Activated CD4-positive, alpha-beta memory T cell treated with anti-CD3 and anti-CD28 coated beads, Interleukin-2, amount 10 ng/mL, durations not matched to agents 7 days and 5 days (primary cell): ENCODE measurements around the gene XPO6. TPM values are rescaled to one million over a fixed set of nuclear protein-coding genes. Genes with fewer than 3 reads are reported as not detected.
A peak's percentile ranks its signal among the peaks of the same experiment; 100 is the strongest.
"Not testable (repeated sequence)": the region's sequence is repeated elsewhere in the genome, so short reads cannot be mapped to it uniquely, and the experiment has no call there.

Experiments
- CTCF ChIA-PET: fragments of 350-600 bp; sonication (Branson Sonifier 250); formaldehyde crosslinking; loops from one replicate; lab custom pipeline; 2021; ENCODE audit warnings: antibody characterized with exemption, inconsistent platforms; lab: Charles Lee
- POLR2A ChIA-PET: fragments of 350-600 bp; sonication (Branson Sonifier 250); formaldehyde crosslinking; loops from one replicate; lab custom pipeline; 2021; ENCODE audit warnings: antibody characterized with exemption; lab: Charles Lee
- DNase-seq: peaks from one replicate; pipeline ENCODE4 v3.0.0-alpha.2; 2020
- H3K27ac Mint-ChIP-seq: one replicate; pipeline ENCODE4 v1.8.0; 2021; ENCODE audit warnings: mild to moderate bottlenecking, mixed read lengths
- H3K27me3 Mint-ChIP-seq: one replicate; pipeline ENCODE4 v1.8.0; 2021; ENCODE audit warnings: mixed read lengths
- H3K36me3 Mint-ChIP-seq: one replicate; pipeline ENCODE4 v1.8.0; 2021; ENCODE audit warnings: low read depth, mixed read lengths
- H3K4me1 Mint-ChIP-seq: one replicate; pipeline ENCODE4 v1.8.0; 2021; ENCODE audit warnings: mixed read lengths
- H3K4me3 Mint-ChIP-seq: one replicate; pipeline ENCODE4 v1.8.0; 2021; ENCODE audit warnings: mild to moderate bottlenecking, mixed read lengths
- H3K9me3 Mint-ChIP-seq: one replicate; pipeline ENCODE4 v1.8.0; 2021; ENCODE audit warnings: mixed read lengths
- total RNA-seq, 2 experiments: library from RNA; stranded (reverse); gene quantifications; one replicate each; pipeline ENCODE4 v1.2.3, GENCODE V29; 2021

Gene XPO6
- total RNA-seq, 2 experiments from 2014 or later, result 218 to 223 TPM

GRCh38 chr16:28223909-28224308, 12.1 kb upstream of the XPO6 start:
- DNase-seq, H3K9me3 Mint-ChIP-seq, POLR2A ChIA-PET, H3K4me1 Mint-ChIP-seq, H3K27me3 Mint-ChIP-seq, H3K36me3 Mint-ChIP-seq, CTCF ChIA-PET, H3K27ac Mint-ChIP-seq, H3K4me3 Mint-ChIP-seq: not testable (repeated sequence)

GRCh38 chr16:28219777-28220176, 8.0 kb upstream of the XPO6 start:
- H3K9me3 Mint-ChIP-seq, H3K27me3 Mint-ChIP-seq, H3K4me3 Mint-ChIP-seq, H3K36me3 Mint-ChIP-seq, H3K27ac Mint-ChIP-seq, DNase-seq, POLR2A ChIA-PET, H3K4me1 Mint-ChIP-seq: not testable (repeated sequence)
- CTCF ChIA-PET, result interaction anchor here (0.7 to 7.1 kb wide), 2 partner anchors 80 to 675 kb away, joined by 3 to 85 read pairs; no protein-coding TSS in a partner anchor

DNA sequence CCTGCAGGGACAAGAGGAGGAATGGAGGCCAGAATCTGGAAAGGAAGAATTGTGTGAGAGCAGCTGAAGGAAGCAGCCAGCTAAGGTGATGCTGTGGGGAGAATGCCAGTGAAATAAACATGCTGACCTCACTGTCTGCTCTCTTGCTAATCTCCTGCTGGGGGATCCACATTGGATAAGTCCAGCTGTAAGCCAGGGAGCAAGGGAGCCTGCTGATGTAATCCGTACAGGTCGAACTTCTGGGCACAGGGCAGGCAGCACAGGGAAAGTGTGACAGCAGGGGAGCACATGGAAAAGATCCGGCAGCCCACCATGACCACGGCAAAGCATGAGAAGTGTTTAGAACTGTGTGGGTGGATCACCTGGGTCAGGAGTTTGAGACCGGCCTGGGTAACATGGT, 7.5 kb upstream of the XPO6 start:
- Mint-ChIP-seq H3K9me3 (no peaks in the 10 kb centered on the region), H3K4me3 (no peak overlapping the region), H3K27ac (no peak overlapping the region), H3K36me3 (no peaks in the 10 kb centered on the region), H3K27me3 (no peaks in the 10 kb centered on the region), H3K4me1 (peaks cover 3% of the 10 kb centered on the region)
- DNase-seq, result no peak
- ChIA-PET POLR2A (no interaction called here), CTCF (interaction anchor here (0.7 to 7.1 kb wide), 4 partner anchors 80 to 246 kb away, joined by 4 to 85 read pairs (median 16); no protein-coding TSS in a partner anchor)

DNA sequence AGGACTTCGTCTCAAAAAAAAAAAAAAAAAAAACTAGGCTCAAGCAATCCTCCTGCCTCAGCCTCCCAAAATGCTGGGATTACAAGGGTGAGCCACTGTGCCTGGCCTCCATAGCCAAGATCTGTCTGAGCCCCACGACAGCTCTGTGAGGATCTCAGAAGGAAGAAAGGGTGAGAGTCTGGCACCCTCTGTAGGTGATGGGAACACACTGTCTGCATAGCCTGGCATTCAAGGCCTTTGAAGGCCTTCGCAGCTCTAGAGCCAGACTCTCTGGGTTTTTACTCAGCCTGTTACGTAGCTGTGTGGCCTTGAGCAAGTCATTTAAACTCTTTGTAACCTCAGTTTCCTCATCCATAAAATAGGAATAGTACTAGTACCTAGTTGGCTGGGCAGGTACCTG, 6.3 kb upstream of the XPO6 start:
- Mint-ChIP-seq H3K4me3 (no peak overlapping the region), H3K4me1 (peaks cover 5% of the 10 kb centered on the region), H3K27ac (no peak overlapping the region), H3K9me3 (no peaks in the 10 kb centered on the region), H3K36me3 (no peaks in the 10 kb centered on the region), H3K27me3 (no peaks in the 10 kb centered on the region)
- ChIA-PET CTCF (interaction anchor here (0.6 to 7.1 kb wide), 26 partner anchors 9 to 472 kb away, joined by 3 to 85 read pairs (median 4); no protein-coding TSS in a partner anchor), POLR2A (interaction anchor here (0.6 to 2.9 kb wide), 7 partner anchors 24 to 138 kb away, joined by 3 to 11 read pairs (median 3); no protein-coding TSS in a partner anchor)
- peak; percentile 68 for DNase-seq

DNA sequence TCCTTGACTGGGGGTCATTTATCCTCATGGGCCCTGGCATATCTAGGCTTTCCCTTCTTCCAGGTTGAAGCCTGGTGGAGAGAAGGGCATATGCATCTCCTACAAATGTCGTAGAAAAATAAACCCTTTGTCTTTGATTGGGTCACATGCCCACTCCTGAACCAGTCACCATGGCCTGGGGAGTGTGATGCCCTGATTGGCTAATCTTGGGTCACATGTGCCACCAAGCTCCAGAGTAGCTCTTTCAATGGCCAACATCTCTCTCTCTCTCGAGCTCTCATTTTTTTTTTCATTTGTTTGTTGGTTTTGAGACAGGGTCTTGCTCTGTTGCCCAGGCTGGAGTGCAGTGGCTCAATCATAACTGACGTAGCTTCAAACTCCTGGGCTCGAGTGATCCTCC, 5.6 kb upstream of the XPO6 start:
- no peak overlapping the region for H3K27ac Mint-ChIP-seq
- H3K27me3 Mint-ChIP-seq, result no peaks in the 10 kb centered on the region
- H3K4me1 Mint-ChIP-seq, result peaks cover 8% of the 10 kb centered on the region
- POLR2A ChIA-PET, result interaction anchor here (0.8 to 2.9 kb wide), 5 partner anchors 23 to 83 kb away, joined by 3 to 11 read pairs (median 4); no protein-coding TSS in a partner anchor
- no peaks in the 10 kb centered on the region for H3K9me3 Mint-ChIP-seq
- DNase-seq, result no peak
- CTCF ChIA-PET, result interaction anchor here (0.7 to 7.1 kb wide), 15 partner anchors 8 to 472 kb away, joined by 3 to 85 read pairs (median 5); no protein-coding TSS in a partner anchor
- H3K4me3 Mint-ChIP-seq, result no peak overlapping the region
- H3K36me3 Mint-ChIP-seq, result no peaks in the 10 kb centered on the region

DNA sequence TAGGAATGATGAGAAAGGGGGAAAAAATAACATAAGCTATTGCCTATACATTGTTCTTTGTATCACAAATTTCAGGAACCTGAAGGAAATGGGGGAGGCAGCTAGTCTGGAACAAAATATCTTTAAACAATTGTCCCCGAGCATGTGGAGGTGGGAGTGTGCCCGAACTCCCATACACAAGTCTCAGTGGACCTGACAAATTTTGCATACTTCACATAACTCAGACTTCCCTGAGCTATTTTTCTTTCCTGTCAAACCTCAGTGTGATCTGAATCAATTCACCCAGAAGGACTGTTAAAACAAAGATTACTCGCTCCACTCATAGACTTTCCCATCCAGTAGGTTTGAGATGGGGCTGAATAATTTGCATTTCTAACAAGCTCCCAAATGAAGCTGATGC, 1.6 kb upstream of the XPO6 start:
- Mint-ChIP-seq H3K27me3 (no peaks in the 10 kb centered on the region), H3K4me1 (peaks cover 24% of the 10 kb centered on the region), H3K27ac (no peak overlapping the region), H3K9me3 (no peaks in the 10 kb centered on the region), H3K4me3 (no peak overlapping the region), H3K36me3 (peaks cover 19% of the 10 kb centered on the region)
- no peak for DNase-seq
- ChIA-PET POLR2A (interaction anchor here (7.0 to 7.2 kb wide), 2 partner anchors 23 to 73 kb away, joined by 123 to 208 read pairs; no protein-coding TSS in a partner anchor), CTCF (interaction anchor here (0.7 to 5.3 kb wide), 7 partner anchors 11 to 241 kb away, joined by 3 to 26 read pairs (median 5); no protein-coding TSS in a partner anchor)

DNA sequence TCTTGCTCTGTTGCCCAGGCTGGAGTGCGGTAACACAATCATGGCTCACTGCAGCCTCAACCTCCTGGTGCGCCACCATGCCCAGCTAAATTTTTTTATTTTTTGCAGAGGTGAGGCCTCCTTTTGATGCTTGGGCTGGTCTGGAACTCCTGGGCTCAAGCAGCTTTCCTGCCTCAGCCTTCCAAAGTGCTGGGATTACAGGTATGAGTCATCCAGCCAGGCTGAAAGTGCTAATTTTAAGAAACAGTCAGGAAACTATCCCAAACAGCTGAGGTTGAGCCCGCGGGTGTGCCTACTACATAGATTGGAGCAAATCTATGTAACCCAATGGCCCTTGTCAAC, 738 bp upstream of the XPO6 start:
- peak overlapping the region; percentile 95 for H3K27ac Mint-ChIP-seq
- H3K9me3 Mint-ChIP-seq, result no peaks in the 10 kb centered on the region
- H3K4me3 Mint-ChIP-seq, result peak overlapping the region; percentile 73
- peaks cover 30% of the 10 kb centered on the region for H3K4me1 Mint-ChIP-seq
- CTCF ChIA-PET, result interaction anchor here (0.7 to 5.3 kb wide), 11 partner anchors 10 to 87 kb away, joined by 3 to 26 read pairs (median 4); no protein-coding TSS in a partner anchor
- no peak for DNase-seq
- POLR2A ChIA-PET, result interaction anchor here (1.3 to 7.2 kb wide), 5 partner anchors 10 to 132 kb away, joined by 3 to 208 read pairs (median 27); no protein-coding TSS in a partner anchor
- peaks cover 25% of the 10 kb centered on the region for H3K36me3 Mint-ChIP-seq
- H3K27me3 Mint-ChIP-seq, result no peaks in the 10 kb centered on the region

DNA sequence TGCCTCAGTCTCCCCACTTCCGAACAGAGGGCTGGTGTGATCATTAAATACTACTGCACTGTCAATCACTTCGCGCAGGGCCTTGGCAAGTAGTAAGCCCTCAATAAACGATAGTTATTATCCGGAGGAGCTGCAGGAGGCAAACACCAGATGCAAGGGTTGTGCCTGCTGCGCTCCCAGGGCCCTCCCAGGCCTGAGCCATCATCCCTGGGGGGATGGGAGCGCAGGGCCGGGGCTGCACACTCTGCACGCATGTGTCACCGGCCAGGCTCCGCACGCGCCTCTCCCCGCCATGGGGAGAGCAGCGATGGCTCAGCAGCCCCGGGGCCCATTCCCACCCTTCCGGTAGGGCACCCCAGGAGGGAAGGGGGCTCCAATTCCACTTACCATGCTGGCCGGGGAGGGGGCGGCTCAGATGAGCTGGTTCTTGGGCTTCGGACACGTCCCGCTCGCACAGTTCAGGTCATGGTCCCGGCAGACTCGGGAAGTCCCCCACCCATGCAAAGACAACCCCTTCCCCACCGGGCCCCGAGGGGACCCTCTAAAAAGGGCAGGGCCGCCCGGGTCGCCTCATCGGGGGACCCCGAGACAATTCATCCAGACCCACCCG, 681 bp downstream of the XPO6 start:
- H3K27me3 Mint-ChIP-seq, result no peaks in the 10 kb centered on the region
- peak overlapping the region; percentile 76 for H3K4me3 Mint-ChIP-seq
- ChIA-PET POLR2A (interaction anchor here (0.8 to 7.2 kb wide), 17 partner anchors 9 to 283 kb away, joined by 3 to 208 read pairs (median 5); partner anchors contain the start of gene APOBR), CTCF (interaction anchor here (1.2 to 5.3 kb wide), 9 partner anchors 9 to 74 kb away, joined by 3 to 37 read pairs (median 8); no protein-coding TSS in a partner anchor)
- peak; percentile 71 for DNase-seq
- H3K36me3 Mint-ChIP-seq, result peaks cover 37% of the 10 kb centered on the region
- H3K27ac Mint-ChIP-seq, result peak overlapping the region; percentile 81
- H3K4me1 Mint-ChIP-seq, result peaks cover 40% of the 10 kb centered on the region
- no peaks in the 10 kb centered on the region for H3K9me3 Mint-ChIP-seq

- ChIA-PET POLR2A (interaction anchor here (0.7 to 7.2 kb wide), 18 partner anchors 8 to 284 kb away, joined by 3 to 208 read pairs (median 5); partner anchors contain the start of gene APOBR), CTCF (interaction anchor here (0.8 to 5.3 kb wide), 13 partner anchors 8 to 73 kb away, joined by 3 to 37 read pairs (median 5); no protein-coding TSS in a partner anchor)
- H3K27me3 Mint-ChIP-seq, result no peaks in the 10 kb centered on the region
- H3K36me3 Mint-ChIP-seq, result peaks cover 40% of the 10 kb centered on the region
- H3K9me3 Mint-ChIP-seq, result no peaks in the 10 kb centered on the region
- peak overlapping the region; percentile 76 for H3K4me3 Mint-ChIP-seq
- peak overlapping the region; percentile 81 for H3K27ac Mint-ChIP-seq
- no peak for DNase-seq
- H3K4me1 Mint-ChIP-seq, result peaks cover 42% of the 10 kb centered on the region
Observed at GRCh38 chr16:28210264-28210663, 1.5 kb downstream of the XPO6 start.

DNA sequence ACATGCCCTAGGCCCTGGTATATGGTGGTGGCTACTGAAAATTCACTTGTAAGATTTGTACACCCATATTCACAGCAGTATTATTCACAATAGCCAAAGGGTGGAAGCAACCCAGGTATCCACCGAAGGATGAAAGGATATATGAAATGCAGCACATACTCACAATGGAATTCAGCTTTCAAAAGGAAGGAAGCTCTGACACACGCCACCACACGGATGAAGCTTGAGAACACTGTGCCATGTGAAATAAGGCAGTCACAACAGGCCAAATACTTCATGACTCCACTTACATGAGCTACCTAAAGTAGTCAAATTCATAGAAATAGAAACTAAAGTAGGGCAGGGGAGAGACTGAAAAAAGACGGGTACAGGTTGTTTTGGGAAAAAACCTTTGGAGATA, 2.9 kb downstream of the XPO6 start:
- Mint-ChIP-seq H3K27me3 (no peaks in the 10 kb centered on the region), H3K4me1 (peaks cover 42% of the 10 kb centered on the region), H3K4me3 (peak overlapping the region; percentile 76), H3K36me3 (peaks cover 40% of the 10 kb centered on the region), H3K27ac (peak overlapping the region; percentile 69), H3K9me3 (no peaks in the 10 kb centered on the region)
- no peak for DNase-seq
- ChIA-PET CTCF (interaction anchor here (0.6 to 5.3 kb wide), 12 partner anchors 9 to 1884 kb away, joined by 3 to 37 read pairs (median 4); no protein-coding TSS in a partner anchor), POLR2A (interaction anchor here (0.8 to 7.2 kb wide), 6 partner anchors 12 to 69 kb away, joined by 3 to 208 read pairs (median 6); no protein-coding TSS in a partner anchor)

GRCh38 chr16:28208131-28208530, 3.6 kb downstream of the XPO6 start:
- Mint-ChIP-seq H3K36me3 (peaks cover 40% of the 10 kb centered on the region), H3K27ac (no peak overlapping the region), H3K4me1 (peaks cover 41% of the 10 kb centered on the region), H3K4me3 (peak overlapping the region; percentile 76), H3K9me3 (no peaks in the 10 kb centered on the region), H3K27me3 (no peaks in the 10 kb centered on the region)
- no peak for DNase-seq
- POLR2A ChIA-PET, result interaction anchor here (1.8 to 7.2 kb wide), 5 partner anchors 11 to 68 kb away, joined by 4 to 208 read pairs (median 7); no protein-coding TSS in a partner anchor
- CTCF ChIA-PET, result interaction anchor here (1.0 to 5.2 kb wide), 5 partner anchors 10 to 67 kb away, joined by 4 to 37 read pairs (median 13); no protein-coding TSS in a partner anchor

DNA sequence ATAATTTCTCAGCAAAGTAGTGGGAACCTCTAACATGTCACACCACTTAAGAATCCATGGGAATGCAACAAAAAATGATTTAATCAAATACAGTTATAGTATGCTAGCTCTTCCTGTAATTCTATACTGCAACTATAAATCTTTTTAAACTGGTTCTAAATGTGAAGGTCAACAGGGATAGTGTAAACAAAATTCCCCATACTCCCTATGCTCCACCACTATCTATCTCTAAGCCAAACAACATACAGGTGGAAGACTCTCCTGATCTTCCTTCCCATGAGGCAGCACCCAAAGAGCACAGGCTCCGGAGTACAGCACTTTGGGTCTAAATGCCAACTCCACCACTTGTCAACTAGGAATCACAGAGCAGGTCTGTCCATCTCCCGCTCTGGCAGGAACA, 4.4 kb downstream of the XPO6 start:
- H3K4me1 Mint-ChIP-seq, result peaks cover 38% of the 10 kb centered on the region
- no peak overlapping the region for H3K27ac Mint-ChIP-seq
- H3K4me3 Mint-ChIP-seq, result no peak overlapping the region
- POLR2A ChIA-PET, result interaction anchor here (1.8 to 7.2 kb wide), 4 partner anchors 10 to 67 kb away, joined by 4 to 208 read pairs (median 64); no protein-coding TSS in a partner anchor
- H3K36me3 Mint-ChIP-seq, result peaks cover 40% of the 10 kb centered on the region
- H3K27me3 Mint-ChIP-seq, result no peaks in the 10 kb centered on the region
- H3K9me3 Mint-ChIP-seq, result no peaks in the 10 kb centered on the region
- CTCF ChIA-PET, result interaction anchor here (1.0 to 2.9 kb wide), 3 partner anchors 10 to 70 kb away, joined by 3 to 13 read pairs (median 4); no protein-coding TSS in a partner anchor
- DNase-seq, result no peak
